Caco-2 (cell line): ENCODE data around the gene CABLES2. TPM values are rescaled to one million over a fixed set of nuclear protein-coding genes. Genes with fewer than 3 reads are reported as not detected.
A peak's percentile ranks its signal among the peaks of the same experiment; 100 is the strongest.

Experiments used
- BruUV-seq: library from RNA; stranded (reverse); fragments of 400-500 nt; replicated peaks from 2 replicates; lab custom pipeline; 2021; lab: Mats Ljungman, UMichigan
- CTCF ChIA-PET: fragments of 300-600 bp; sonication (Branson Sonifier 250); formaldehyde crosslinking; loops from one replicate; lab custom pipeline; 2022; ENCODE audit warnings: antibody characterized with exemption; lab: Charles Lee
- POLR2A ChIA-PET: fragments of 300-600 bp; sonication (Branson Sonifier 250); formaldehyde crosslinking; loops from one replicate; lab custom pipeline; 2022; ENCODE audit warnings: antibody characterized with exemption; lab: Charles Lee
- DNase-seq, 2 experiments: peaks; one replicate each; pipeline versions ENCODE4 v3.0.0 to v3.0.0-alpha.2; 2020 to 2022
- H3K27me3 ChIP-seq: replicated peaks from 2 replicates; pipeline ENCODE4 v1.6.0; 2011; ENCODE audit warnings: low read length; ENCODE audit not compliant: control insufficient read depth, insufficient read depth
- H3K36me3 ChIP-seq: 2 replicates; pipeline ENCODE4 v1.5.1; 2011; ENCODE audit warnings: low read length; ENCODE audit not compliant: control insufficient read depth, insufficient read depth
- H3K4me1 ChIP-seq: fragments of 250-450 bp; sonication (Bioruptor Pico); 2 replicates; pipeline ENCODE4 v1.5.1; 2020; ENCODE audit warnings: mild to moderate bottlenecking
- H3K4me3 ChIP-seq: 2 replicates; pipeline ENCODE4 v1.5.1; 2011; ENCODE audit warnings: low read depth, mild to moderate bottlenecking, control low read depth, low read length
- H3K9me3 ChIP-seq: fragments of 250-450 bp; sonication (Bioruptor Pico); 2 replicates; pipeline ENCODE4 v1.5.1; 2020; ENCODE audit warnings: mild to moderate bottlenecking, moderate library complexity
- H3K27ac Mint-ChIP-seq: one replicate; pipeline ENCODE4 v1.8.0; 2022; ENCODE audit warnings: mixed read lengths; ENCODE audit not compliant: unreplicated experiment
- H3K27me3 Mint-ChIP-seq: one replicate; pipeline ENCODE4 v1.8.0; 2022; ENCODE audit warnings: mixed read lengths; ENCODE audit not compliant: insufficient read depth, unreplicated experiment
- H3K36me3 Mint-ChIP-seq: one replicate; pipeline ENCODE4 v1.8.0; 2022; ENCODE audit warnings: mild to moderate bottlenecking, mixed read lengths; ENCODE audit not compliant: insufficient read depth, unreplicated experiment
- H3K4me1 Mint-ChIP-seq: one replicate; pipeline ENCODE4 v1.8.0; 2022; ENCODE audit warnings: low read depth, mixed read lengths; ENCODE audit not compliant: unreplicated experiment
- H3K4me3 Mint-ChIP-seq: one replicate; pipeline ENCODE4 v1.8.0; 2022; ENCODE audit warnings: mild to moderate bottlenecking, moderate library complexity, mixed read lengths; ENCODE audit not compliant: unreplicated experiment
- H3K9me3 Mint-ChIP-seq: one replicate; pipeline ENCODE4 v1.8.0; 2022; ENCODE audit warnings: mixed read lengths; ENCODE audit not compliant: unreplicated experiment
- intact Hi-C: fragments of 100-400 bp; cut with micrococcal nuclease; formaldehyde crosslinking; loops from one replicate; pipeline ENCODE4 v1.10.0; 2022; ENCODE audit not compliant: unreplicated experiment
- total RNA-seq: library from RNA; stranded (reverse); gene quantifications from 2 replicates; pipeline ENCODE4 v1.2.3, GENCODE V29; 2022
- TF ChIP-seq, protein P1 (sequence below), 2 experiments: fragments of 200-600 bp in 1 of 2; IDR thresholded peaks; 1 replicate in 1 of 2; 2 replicates in 1 of 2; pipeline versions ENCODE4 v1.5.1 to v1.8.0; 2011 to 2022; ENCODE audit warnings: antibody characterized with exemption in 1 of 2, control low read depth in 1 of 2, inconsistent platforms in 1 of 2, low read depth in 1 of 2, low read length in 1 of 2, mild to moderate bottlenecking in 1 of 2, moderate library complexity in 1 of 2; ENCODE audit not compliant: insufficient read depth in 1 of 2, severe bottlenecking in 1 of 2, unreplicated experiment in 1 of 2

Gene CABLES2
- total RNA-seq, 1 experiment from 2014 or later, result 36.4 TPM

- TF ChIP-seq, protein P1, sequence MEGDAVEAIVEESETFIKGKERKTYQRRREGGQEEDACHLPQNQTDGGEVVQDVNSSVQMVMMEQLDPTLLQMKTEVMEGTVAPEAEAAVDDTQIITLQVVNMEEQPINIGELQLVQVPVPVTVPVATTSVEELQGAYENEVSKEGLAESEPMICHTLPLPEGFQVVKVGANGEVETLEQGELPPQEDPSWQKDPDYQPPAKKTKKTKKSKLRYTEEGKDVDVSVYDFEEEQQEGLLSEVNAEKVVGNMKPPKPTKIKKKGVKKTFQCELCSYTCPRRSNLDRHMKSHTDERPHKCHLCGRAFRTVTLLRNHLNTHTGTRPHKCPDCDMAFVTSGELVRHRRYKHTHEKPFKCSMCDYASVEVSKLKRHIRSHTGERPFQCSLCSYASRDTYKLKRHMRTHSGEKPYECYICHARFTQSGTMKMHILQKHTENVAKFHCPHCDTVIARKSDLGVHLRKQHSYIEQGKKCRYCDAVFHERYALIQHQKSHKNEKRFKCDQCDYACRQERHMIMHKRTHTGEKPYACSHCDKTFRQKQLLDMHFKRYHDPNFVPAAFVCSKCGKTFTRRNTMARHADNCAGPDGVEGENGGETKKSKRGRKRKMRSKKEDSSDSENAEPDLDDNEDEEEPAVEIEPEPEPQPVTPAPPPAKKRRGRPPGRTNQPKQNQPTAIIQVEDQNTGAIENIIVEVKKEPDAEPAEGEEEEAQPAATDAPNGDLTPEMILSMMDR (IDR thresholded peaks at IDR 0.05; ENCODE audit: insufficient read depth in 1 of 2, low read depth in 1 of 2, low read length in 1 of 2, severe bottlenecking in 1 of 2, unreplicated experiment in 1 of 2), result no peak
- peaks cover 57% of the 10 kb centered on the region for H3K36me3 Mint-ChIP-seq
- H3K9me3 ChIP-seq, result no peaks in the 10 kb centered on the region
- no peaks in the 10 kb centered on the region for H3K27me3 Mint-ChIP-seq
- no peaks in the 10 kb centered on the region for H3K27me3 ChIP-seq
- peak overlapping the region; percentile 15 for H3K4me3 ChIP-seq
- peaks cover 82% of the 10 kb centered on the region for H3K4me1 ChIP-seq
- peak overlapping the region; percentile 88 for H3K27ac Mint-ChIP-seq
- no peaks in the 10 kb centered on the region for H3K9me3 Mint-ChIP-seq
- peaks cover 3% of the 10 kb centered on the region; the same call in 1 of the 2 replicates for H3K36me3 ChIP-seq
- no TSS peak for BruUV-seq
- peak overlapping the region; percentile 69 for H3K4me3 Mint-ChIP-seq
- POLR2A ChIA-PET, result interaction anchor here (0.6 to 1.6 kb wide), 8 partner anchors 14 to 385 kb away, joined by 3 to 10 read pairs (median 4); partner anchors contain the start of genes MRGBP and RPS21
- intact Hi-C loops, result loop anchor here (1.0 to 2.0 kb wide), 5 partner anchors 18 to 186 kb away; no protein-coding TSS in a partner anchor
- DNase-seq, result peak; percentile 94 to 99
- H3K4me1 Mint-ChIP-seq, result peaks cover 82% of the 10 kb centered on the region
- CTCF ChIA-PET, result interaction anchor here (0.5 to 2.7 kb wide), 16 partner anchors 8 to 363 kb away, joined by 3 to 18 read pairs (median 5); no protein-coding TSS in a partner anchor
These were observed 23.9 kb upstream of the CABLES2 start for GRCh38 chr20:62430866-62431447.

GRCh38 chr20:62430311-62430853 is 23.3 kb upstream of the CABLES2 start:
- Histone ChIP-seq H3K9me3 (no peaks in the 10 kb centered on the region), H3K27me3 (no peaks in the 10 kb centered on the region), H3K36me3 (peaks cover 3% of the 10 kb centered on the region; the same call in 1 of the 2 replicates), H3K4me1 (peaks cover 83% of the 10 kb centered on the region), H3K4me3 (peak overlapping the region; percentile 15)
- TF ChIP-seq, protein P1 (IDR thresholded peaks at IDR 0.05; ENCODE audit: insufficient read depth in 1 of 2, low read depth in 1 of 2, low read length in 1 of 2, severe bottlenecking in 1 of 2, unreplicated experiment in 1 of 2), result no peak
- Mint-ChIP-seq H3K9me3 (no peaks in the 10 kb centered on the region), H3K27ac (peak overlapping the region; percentile 88), H3K4me1 (peaks cover 84% of the 10 kb centered on the region), H3K27me3 (no peaks in the 10 kb centered on the region), H3K4me3 (peak overlapping the region; percentile 69), H3K36me3 (peaks cover 63% of the 10 kb centered on the region)
- CTCF ChIA-PET, result interaction anchor here (0.5 to 2.7 kb wide), 17 partner anchors 9 to 364 kb away, joined by 3 to 18 read pairs (median 5); no protein-coding TSS in a partner anchor
- BruUV-seq, result no TSS peak
- POLR2A ChIA-PET, result interaction anchor here (0.6 to 1.6 kb wide), 7 partner anchors 15 to 366 kb away, joined by 3 to 8 read pairs (median 4); partner anchors contain the start of genes MRGBP and RPS21
- intact Hi-C loops, result loop anchor here (1.0 to 2.0 kb wide), 5 partner anchors 18 to 186 kb away; no protein-coding TSS in a partner anchor
- DNase-seq, result peak; percentile 99 to 100
